Endothelial cell of umbilical vein (primary cell): Measurements from ENCODE around the gene MIS18A. TPM values are rescaled to one million over a fixed set of nuclear protein-coding genes. Genes with fewer than 3 reads are reported as not detected.

Experiments
- BruUV-seq: library from RNA; stranded (reverse); fragments of 400-500 nt; replicated peaks from 2 replicates; lab custom pipeline; 2021; lab: Mats Ljungman, UMichigan
- CTCF ChIA-PET: fragments of 300-600, 350-600 bp; sonication (Branson Sonifier 250); formaldehyde crosslinking; loops from one replicate; lab custom pipeline; 2021; ENCODE audit warnings: antibody characterized with exemption, inconsistent platforms; lab: Charles Lee
- POLR2A ChIA-PET: fragments of 300-600, 350-600 bp; sonication (Branson Sonifier 250); formaldehyde crosslinking; loops from one replicate; lab custom pipeline; 2021; ENCODE audit warnings: antibody characterized with exemption, inconsistent platforms; lab: Charles Lee
- DNase-seq: peaks from one replicate; pipeline ENCODE4 v3.0.0-alpha.2; 2011; ENCODE audit warnings: low read depth, low spot score
- FAIRE-seq: peaks from 2 replicates; lab custom pipeline; 2011; peaks lifted over from hg19 to GRCh38; lab: Jason Lieb, UNC
- H2AFZ ChIP-seq: 2 replicates; pipeline ENCODE4 v1.6.0; 2012; ENCODE audit warnings: low read depth, low read length, control low read depth, inconsistent platforms
- H3K27ac ChIP-seq: 2 replicates; pipeline ENCODE4 v1.5.1; 2011; ENCODE audit warnings: low read depth, mild to moderate bottlenecking, control low read depth, low read length, moderate library complexity; ENCODE audit not compliant: insufficient read depth
- H3K27me3 ChIP-seq, 2 experiments: 2 replicates each; pipeline versions ENCODE4 v1.6.0 to v1.6.1; 2011; ENCODE audit warnings: low read length in 2 of 2, mixed read lengths in 1 of 2; ENCODE audit not compliant: control insufficient read depth in 2 of 2, insufficient read depth in 2 of 2
- H3K36me3 ChIP-seq, 2 experiments: 2 replicates in 1 of 2; 3 replicates in 1 of 2; pipeline ENCODE4 v1.5.1; 2011; ENCODE audit warnings: low read length in 2 of 2, mild to moderate bottlenecking in 1 of 2, moderate library complexity in 1 of 2; ENCODE audit not compliant: control insufficient read depth in 2 of 2, insufficient read depth in 2 of 2; ENCODE audit errors: extremely low read depth in 1 of 2
- H3K4me1 ChIP-seq: 3 replicates; pipeline ENCODE4 v1.5.1; 2011; ENCODE audit warnings: mild to moderate bottlenecking, low read length; ENCODE audit not compliant: control insufficient read depth, insufficient read depth; ENCODE audit errors: extremely low read depth
- H3K4me2 ChIP-seq: 2 replicates; pipeline ENCODE4 v1.6.1; 2011; ENCODE audit warnings: low read length, control low read depth, mixed read lengths; ENCODE audit not compliant: insufficient read depth
- H3K4me3 ChIP-seq, 3 experiments: fragments of 200-600 bp in 1 of 3; sonication (generic), shearing (Covaris generic) in 1 of 3; replicated peaks in 1 of 3; 2 replicates each; pipeline ENCODE4 v1.5.1; 2011 to 2016; ENCODE audit warnings: control low read depth in 3 of 3, low read length in 3 of 3, mild to moderate bottlenecking in 2 of 3, inconsistent platforms in 1 of 3, low read depth in 1 of 3, moderate library complexity in 1 of 3; ENCODE audit not compliant: insufficient read depth in 1 of 3
- H3K79me2 ChIP-seq: 2 replicates; pipeline ENCODE4 v1.6.0; 2012; ENCODE audit warnings: low read length, inconsistent platforms; ENCODE audit not compliant: control insufficient read depth, insufficient read depth
- H3K9ac ChIP-seq: replicated peaks from 2 replicates; pipeline ENCODE3; 2011; ENCODE audit warnings: low read length, control low read depth; ENCODE audit not compliant: insufficient read depth; ENCODE audit errors: extremely low read depth
- H3K9me1 ChIP-seq: replicated peaks from 3 replicates; pipeline ENCODE4 v1.6.0; 2011; ENCODE audit warnings: mild to moderate bottlenecking, low read length; ENCODE audit not compliant: control insufficient read depth, insufficient read depth; ENCODE audit errors: extremely low read depth
- H3K9me3 ChIP-seq: replicated peaks from 2 replicates; pipeline ENCODE4 v1.5.1; 2012; ENCODE audit warnings: low read length, inconsistent platforms; ENCODE audit not compliant: control insufficient read depth, insufficient read depth
- H4K20me1 ChIP-seq: replicated peaks from 2 replicates; pipeline ENCODE3; 2011; ENCODE audit warnings: mild to moderate bottlenecking, low read length; ENCODE audit not compliant: control insufficient read depth, insufficient read depth; ENCODE audit errors: extremely low read depth
- EZH2 ChIP-seq: IDR thresholded peaks from 2 replicates; pipeline ENCODE4 v1.6.1; 2012; ENCODE audit warnings: borderline replicate concordance, low read depth, mild to moderate bottlenecking, moderate library complexity, low read length, inconsistent platforms; ENCODE audit not compliant: severe bottlenecking
- FOS ChIP-seq: IDR thresholded peaks from 2 replicates; pipeline ENCODE4 v1.6.1; 2011; ENCODE audit warnings: mild to moderate bottlenecking, low read length, moderate library complexity, borderline replicate concordance; ENCODE audit not compliant: insufficient read depth
- GATA2 ChIP-seq: IDR thresholded peaks from 2 replicates; pipeline ENCODE4 v1.7.0; 2011; ENCODE audit warnings: low read depth, mild to moderate bottlenecking, moderate library complexity, mixed read lengths, low read length; ENCODE audit not compliant: insufficient read length, insufficient read depth
- JUN ChIP-seq: IDR thresholded peaks from 2 replicates; pipeline ENCODE4 v1.6.1; 2011; ENCODE audit warnings: borderline replicate concordance, low read depth; ENCODE audit not compliant: insufficient read length, insufficient read depth
- MYC ChIP-seq: IDR thresholded peaks from one replicate; pipeline ENCODE4 v1.6.1; 2011; ENCODE audit warnings: mild to moderate bottlenecking, low read depth, low read length
- POLR2A ChIP-seq: IDR thresholded peaks from 2 replicates; pipeline ENCODE4 v1.6.1; 2012; ENCODE audit warnings: low read depth, mild to moderate bottlenecking, control low read depth, low read length
- POLR2AphosphoS5 ChIP-seq: IDR thresholded peaks from 2 replicates; pipeline ENCODE4 v1.6.1; 2012; ENCODE audit warnings: low read depth, mild to moderate bottlenecking, control low read depth, low read length, moderate library complexity; ENCODE audit not compliant: insufficient read depth
- dilution Hi-C: fragments of 300-500 bp; cut with MboI; formaldehyde crosslinking; loops from one replicate; pipeline ENCODE4 v1.15.0; 2019; ENCODE audit warnings: low sequenced_read_pairs; ENCODE audit not compliant: extremely low pct_ligation_motif_present
- intact Hi-C: fragments of 100-400 bp; cut with micrococcal nuclease; formaldehyde crosslinking; loops from one replicate; pipeline ENCODE4 v1.10.0; 2022
- polyA plus RNA-seq, 4 experiments: library from polyadenylated mRNA; depleted of rRNA in 3 of 4; stranded (reverse) in 3 of 4; unstranded in 1 of 4; fragments of >200 nt; gene quantifications; 2 replicates each; pipeline versions ENCODE4 v1.2.1 to v1.2.3, GENCODE V29; 2011 to 2012; ENCODE audit warnings: missing spikeins in 1 of 4
- total RNA-seq: library from RNA; stranded (reverse); gene quantifications from 2 replicates; pipeline ENCODE4 v1.2.3, GENCODE V29; 2021
- TF ChIP-seq, protein P1 (sequence below), 2 donors: IDR thresholded peaks; 1 replicate in 1 of 2; 2 replicates in 1 of 2; pipeline ENCODE4 v1.5.1; 2011; ENCODE audit warnings: low read length in 2 of 2, mild to moderate bottlenecking in 2 of 2, moderate library complexity in 2 of 2, control low read depth in 1 of 2, inconsistent platforms in 1 of 2, low read depth in 1 of 2; ENCODE audit not compliant: insufficient read depth in 1 of 2; ENCODE audit errors: extremely low read depth in 1 of 2
- TF ChIP-seq, protein P2 (sequence below): IDR thresholded peaks from 2 replicates; pipeline ENCODE4 v1.6.1; 2011; ENCODE audit not compliant: insufficient read depth, insufficient read length

MIS18A gene
- total and polyA plus RNA-seq, 2 donors (not counting 3 experiments of a cell fraction or from before 2014, with no cell fraction given) = 7.9 to 19.7 TPM

DNA sequence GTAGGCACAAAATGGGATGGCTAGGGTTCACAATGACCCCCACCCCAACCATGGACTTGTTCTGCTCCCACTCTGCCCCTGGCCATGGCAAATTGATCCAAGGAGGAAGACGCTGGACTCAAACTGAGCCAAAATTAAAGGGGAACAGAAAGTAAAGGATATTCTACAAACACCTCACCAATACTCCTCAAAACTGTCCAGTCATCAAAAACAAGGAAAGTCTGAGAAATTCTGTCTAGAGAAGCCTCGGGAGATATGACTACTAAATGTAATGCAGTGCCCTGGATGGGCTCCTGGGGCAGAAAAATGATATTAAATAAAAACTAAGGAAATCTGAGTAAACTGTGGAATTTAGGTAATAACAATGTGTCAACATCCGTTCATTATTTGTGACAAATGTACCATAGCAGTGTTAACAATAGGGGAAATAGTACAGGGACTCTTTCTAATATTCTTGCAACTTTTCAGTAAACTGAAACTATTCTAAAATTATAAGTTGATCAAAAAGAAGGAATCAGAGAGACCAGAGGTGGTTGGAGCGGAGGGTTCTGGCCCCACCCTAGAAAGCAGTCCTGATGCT lies 45.0 kb downstream of the MIS18A start:
- POLR2A ChIA-PET = no interaction called here
- CTCF ChIA-PET = interaction anchor here (1.2 to 1.4 kb wide), 2 partner anchors 15 to 138 kb away, joined by 3 read pairs; no protein-coding TSS in a partner anchor

DNA sequence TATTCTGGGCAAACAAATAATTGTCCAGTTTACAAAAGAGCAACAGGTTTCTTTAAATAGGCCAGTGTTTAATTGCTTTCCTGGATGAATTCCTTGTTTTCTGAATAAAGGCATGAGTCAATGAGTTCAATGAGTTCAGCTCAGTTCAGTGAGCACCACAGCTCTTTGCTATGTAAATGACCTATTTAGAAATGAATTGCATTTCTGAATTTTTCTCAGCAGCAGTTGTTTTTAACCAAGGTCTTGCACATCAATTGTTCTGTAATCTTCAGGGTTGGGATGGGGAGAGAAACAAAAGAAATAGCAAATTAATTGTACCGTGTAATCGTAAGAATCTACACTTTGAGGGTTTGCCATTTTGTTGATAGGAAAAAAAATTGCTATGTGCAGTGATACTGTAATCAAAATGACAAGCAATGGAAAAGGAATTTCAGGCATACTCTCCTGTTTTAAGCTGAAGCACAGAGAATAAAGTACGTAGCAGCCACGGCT lies 45.7 kb downstream of the MIS18A start:
- no peak overlapping the region for H2AFZ ChIP-seq
- no peak overlapping the region for H3K4me3 ChIP-seq
- H3K27ac ChIP-seq = no peak overlapping the region
- intact Hi-C loops = loop anchor here (2.0 kb wide), 1 partner anchor 30 kb away; no protein-coding TSS in a partner anchor
- TF ChIP-seq JUN (no peak), MYC (no peak), FOS (no peak), POLR2AphosphoS5 (no peak), EZH2 (no peak), POLR2A (no peak), GATA2 (no peak)
- TF ChIP-seq, protein P1, sequence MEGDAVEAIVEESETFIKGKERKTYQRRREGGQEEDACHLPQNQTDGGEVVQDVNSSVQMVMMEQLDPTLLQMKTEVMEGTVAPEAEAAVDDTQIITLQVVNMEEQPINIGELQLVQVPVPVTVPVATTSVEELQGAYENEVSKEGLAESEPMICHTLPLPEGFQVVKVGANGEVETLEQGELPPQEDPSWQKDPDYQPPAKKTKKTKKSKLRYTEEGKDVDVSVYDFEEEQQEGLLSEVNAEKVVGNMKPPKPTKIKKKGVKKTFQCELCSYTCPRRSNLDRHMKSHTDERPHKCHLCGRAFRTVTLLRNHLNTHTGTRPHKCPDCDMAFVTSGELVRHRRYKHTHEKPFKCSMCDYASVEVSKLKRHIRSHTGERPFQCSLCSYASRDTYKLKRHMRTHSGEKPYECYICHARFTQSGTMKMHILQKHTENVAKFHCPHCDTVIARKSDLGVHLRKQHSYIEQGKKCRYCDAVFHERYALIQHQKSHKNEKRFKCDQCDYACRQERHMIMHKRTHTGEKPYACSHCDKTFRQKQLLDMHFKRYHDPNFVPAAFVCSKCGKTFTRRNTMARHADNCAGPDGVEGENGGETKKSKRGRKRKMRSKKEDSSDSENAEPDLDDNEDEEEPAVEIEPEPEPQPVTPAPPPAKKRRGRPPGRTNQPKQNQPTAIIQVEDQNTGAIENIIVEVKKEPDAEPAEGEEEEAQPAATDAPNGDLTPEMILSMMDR (IDR thresholded peaks at IDR 0.05; ENCODE audit: extremely low read depth in 1 of 2, insufficient read depth in 1 of 2, low read depth in 1 of 2, low read length in 2 of 2) = no peak
- TF ChIP-seq, protein P2, sequence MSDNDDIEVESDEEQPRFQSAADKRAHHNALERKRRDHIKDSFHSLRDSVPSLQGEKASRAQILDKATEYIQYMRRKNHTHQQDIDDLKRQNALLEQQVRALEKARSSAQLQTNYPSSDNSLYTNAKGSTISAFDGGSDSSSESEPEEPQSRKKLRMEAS = no peak
- no TSS peak for BruUV-seq
- no peaks in the 10 kb centered on the region for H3K9me1 ChIP-seq
- dilution Hi-C loops = no loop called here
- POLR2A ChIA-PET = no interaction called here
- no peaks in the 10 kb centered on the region for H3K36me3 ChIP-seq
- CTCF ChIA-PET = interaction anchor here (1.2 to 2.0 kb wide), 3 partner anchors 14 to 137 kb away, joined by 3 to 6 read pairs (median 4); no protein-coding TSS in a partner anchor
- H3K79me2 ChIP-seq = no peaks in the 10 kb centered on the region
- DNase-seq (no peak), FAIRE-seq (peak; percentile 44)
- H3K9ac ChIP-seq = no peak overlapping the region
- peaks cover 4% of the 10 kb centered on the region for H3K4me1 ChIP-seq
- peaks cover 0 to 2% of the 10 kb centered on the region in 2 experiments for H3K27me3 ChIP-seq
- no peaks in the 10 kb centered on the region for H3K9me3 ChIP-seq
- no peak overlapping the region for H3K4me2 ChIP-seq
- H4K20me1 ChIP-seq = no peaks in the 10 kb centered on the region

More for the DNA sequence above, 45.0 kb downstream of the MIS18A start:
- H3K9me3 ChIP-seq = no peaks in the 10 kb centered on the region
- H3K4me3 ChIP-seq = no peak overlapping the region
- FAIRE-seq (no peak), DNase-seq (no peak)
- peaks cover 0 to 5% of the 10 kb centered on the region in 2 experiments for H3K27me3 ChIP-seq
- no peaks in the 10 kb centered on the region for H3K36me3 ChIP-seq
- BruUV-seq = no TSS peak
- H4K20me1 ChIP-seq = no peaks in the 10 kb centered on the region
- dilution Hi-C loops = no loop called here
- no peak overlapping the region for H3K27ac ChIP-seq
- H3K9me1 ChIP-seq = no peaks in the 10 kb centered on the region
- H2AFZ ChIP-seq = no peak overlapping the region
- intact Hi-C loops = loop anchor here (2.0 kb wide), 1 partner anchor 31 kb away; no protein-coding TSS in a partner anchor
- no peak overlapping the region for H3K9ac ChIP-seq
- TF ChIP-seq FOS (no peak), POLR2AphosphoS5 (no peak), GATA2 (no peak), EZH2 (no peak)
- no peak overlapping the region for H3K4me2 ChIP-seq
- no peaks in the 10 kb centered on the region for H3K79me2 ChIP-seq
- peaks cover 4% of the 10 kb centered on the region for H3K4me1 ChIP-seq
